22Rv1 (cell line): ENCODE measurements around the gene UBC.
"Not testable (repeated sequence)": the region's sequence is repeated elsewhere in the genome, so short reads cannot be mapped to it uniquely, and the experiment has no call there.

ENCODE experiments used
- ZFX ChIP-seq: fragments of 450-650 bp; IDR thresholded peaks from 2 replicates; pipeline ENCODE4 v1.6.1; 2017; ENCODE audit warnings: antibody characterized with exemption, borderline replicate concordance
- TF ChIP-seq, protein P1 (sequence below): fragments of 450-650 bp; IDR thresholded peaks from 2 replicates; pipeline ENCODE4 v1.5.1; 2017; ENCODE audit warnings: mild to moderate bottlenecking

DNA sequence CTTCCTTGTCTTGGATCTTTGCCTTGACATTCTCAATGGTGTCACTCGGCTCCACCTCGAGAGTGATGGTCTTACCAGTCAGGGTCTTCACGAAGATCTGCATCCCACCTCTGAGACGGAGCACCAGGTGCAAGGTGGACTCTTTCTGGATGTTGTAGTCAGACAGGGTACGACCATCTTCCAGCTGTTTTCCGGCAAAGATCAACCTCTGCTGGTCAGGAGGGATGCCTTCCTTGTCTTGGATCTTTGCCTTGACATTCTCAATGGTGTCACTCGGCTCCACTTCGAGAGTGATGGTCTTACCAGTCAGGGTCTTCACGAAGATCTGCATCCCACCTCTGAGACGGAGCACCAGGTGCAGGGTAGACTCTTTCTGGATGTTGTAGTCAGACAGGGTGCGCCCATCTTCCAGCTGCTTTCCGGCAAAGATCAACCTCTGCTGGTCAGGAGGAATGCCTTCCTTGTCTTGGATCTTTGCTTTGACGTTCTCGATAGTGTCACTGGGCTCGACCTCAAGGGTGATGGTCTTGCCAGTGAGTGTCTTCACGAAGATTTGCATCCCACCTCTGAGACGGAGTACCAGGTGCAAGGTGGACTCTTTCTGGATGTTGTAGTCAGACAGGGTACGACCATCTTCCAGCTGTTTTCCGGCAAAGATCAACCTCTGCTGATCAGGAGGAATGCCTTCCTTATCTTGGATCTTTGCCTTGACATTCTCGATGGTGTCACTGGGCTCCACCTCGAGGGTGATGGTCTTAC is 1.7 kb downstream of the UBC start:
- TF ChIP-seq, protein P1, sequence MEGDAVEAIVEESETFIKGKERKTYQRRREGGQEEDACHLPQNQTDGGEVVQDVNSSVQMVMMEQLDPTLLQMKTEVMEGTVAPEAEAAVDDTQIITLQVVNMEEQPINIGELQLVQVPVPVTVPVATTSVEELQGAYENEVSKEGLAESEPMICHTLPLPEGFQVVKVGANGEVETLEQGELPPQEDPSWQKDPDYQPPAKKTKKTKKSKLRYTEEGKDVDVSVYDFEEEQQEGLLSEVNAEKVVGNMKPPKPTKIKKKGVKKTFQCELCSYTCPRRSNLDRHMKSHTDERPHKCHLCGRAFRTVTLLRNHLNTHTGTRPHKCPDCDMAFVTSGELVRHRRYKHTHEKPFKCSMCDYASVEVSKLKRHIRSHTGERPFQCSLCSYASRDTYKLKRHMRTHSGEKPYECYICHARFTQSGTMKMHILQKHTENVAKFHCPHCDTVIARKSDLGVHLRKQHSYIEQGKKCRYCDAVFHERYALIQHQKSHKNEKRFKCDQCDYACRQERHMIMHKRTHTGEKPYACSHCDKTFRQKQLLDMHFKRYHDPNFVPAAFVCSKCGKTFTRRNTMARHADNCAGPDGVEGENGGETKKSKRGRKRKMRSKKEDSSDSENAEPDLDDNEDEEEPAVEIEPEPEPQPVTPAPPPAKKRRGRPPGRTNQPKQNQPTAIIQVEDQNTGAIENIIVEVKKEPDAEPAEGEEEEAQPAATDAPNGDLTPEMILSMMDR: not testable (repeated sequence)
- TF ChIP-seq ZFX: not testable (repeated sequence)
